GM19463 (cell line): Measurements from ENCODE around the gene FAM135A.

ENCODE experiments used
- ATAC-seq: cut with Tn5 transposase; IDR thresholded peaks from one replicate; pipeline ENCODE4 v1.9.1; 2021; ENCODE audit warnings: mild to moderate bottlenecking, moderate library complexity; ENCODE audit not compliant: unreplicated experiment

FAM135A gene

GRCh38 chr6:70413114-70413991 is at the start of gene FAM135A:
Gene FAM135A, plus strand, starts transcription at chr6:70413508. Its CDS starts 14,835 bp downstream, at chr6:70428343.
- peak; percentile 82 for ATAC-seq

DNA sequence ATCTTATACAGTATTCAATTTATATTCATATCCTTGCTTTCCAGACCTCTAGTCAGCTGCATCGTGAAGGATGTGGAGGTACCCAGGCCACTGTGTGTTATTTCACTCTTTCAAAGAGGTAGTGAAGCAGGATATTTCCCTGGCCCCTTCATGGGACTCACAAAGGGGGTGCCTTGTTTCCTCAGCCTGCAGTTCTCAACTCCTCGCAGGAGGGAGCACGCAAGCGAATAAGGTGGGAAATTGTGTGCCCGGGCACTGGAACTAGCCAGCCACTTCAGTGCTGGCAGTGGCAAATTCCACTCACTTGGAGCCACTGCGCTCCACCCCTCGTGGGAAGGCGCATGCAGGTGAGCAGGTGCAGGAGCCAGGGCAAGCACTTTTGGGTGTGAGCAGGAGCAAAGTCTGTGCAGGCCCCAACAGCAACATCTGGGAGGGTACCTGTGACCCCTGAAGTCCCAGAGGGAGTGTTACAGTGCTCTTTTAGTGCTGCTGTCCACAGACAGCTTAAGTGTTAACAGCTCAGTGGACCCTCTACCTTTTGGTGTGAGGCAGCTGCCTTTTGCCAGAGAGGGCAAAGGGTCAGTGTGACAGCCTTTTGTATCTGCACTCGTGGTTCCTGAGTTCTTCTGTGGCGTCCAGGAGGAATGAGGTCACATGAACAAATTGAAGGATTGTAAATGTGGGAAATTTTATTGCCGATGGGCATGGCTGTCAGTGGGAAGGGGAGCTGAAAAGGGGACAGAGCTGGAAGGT is 49.4 kb upstream of the FAM135A start:
- no peak for ATAC-seq

- peak; percentile 81 for ATAC-seq
These were observed 43.9 kb upstream of the FAM135A start for GRCh38 chr6:70369332-70369950.

DNA sequence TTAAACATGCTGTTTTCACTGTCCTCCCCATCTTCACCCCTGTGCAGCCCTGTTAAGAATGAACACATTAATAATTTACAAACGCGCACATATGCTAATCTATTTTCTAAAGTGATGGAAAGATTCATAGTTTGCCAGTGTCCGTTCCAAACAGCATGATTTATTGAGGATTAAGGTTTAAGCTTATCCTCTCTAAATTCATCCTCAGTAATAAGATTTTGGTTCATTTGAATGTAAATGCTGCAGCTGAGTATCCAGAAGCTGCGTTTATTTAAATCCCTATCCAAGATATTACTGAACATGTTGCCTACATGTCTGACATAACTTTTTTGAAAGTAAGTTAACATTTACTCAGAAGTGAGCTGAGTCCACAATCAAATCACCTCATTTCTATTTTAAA is 42.8 kb upstream of the FAM135A start:
- ATAC-seq: no peak

GRCh38 chr6:70371454-70372105 is 41.7 kb upstream of the FAM135A start:
- ATAC-seq: peak; percentile 37

GRCh38 chr6:70375166-70375565 is 38.1 kb upstream of the FAM135A start:
- no peak for ATAC-seq

GRCh38 chr6:70375882-70376281 is 37.4 kb upstream of the FAM135A start:
- ATAC-seq: no peak

GRCh38 chr6:70376628-70377027 is 36.7 kb upstream of the FAM135A start:
- no peak for ATAC-seq

DNA sequence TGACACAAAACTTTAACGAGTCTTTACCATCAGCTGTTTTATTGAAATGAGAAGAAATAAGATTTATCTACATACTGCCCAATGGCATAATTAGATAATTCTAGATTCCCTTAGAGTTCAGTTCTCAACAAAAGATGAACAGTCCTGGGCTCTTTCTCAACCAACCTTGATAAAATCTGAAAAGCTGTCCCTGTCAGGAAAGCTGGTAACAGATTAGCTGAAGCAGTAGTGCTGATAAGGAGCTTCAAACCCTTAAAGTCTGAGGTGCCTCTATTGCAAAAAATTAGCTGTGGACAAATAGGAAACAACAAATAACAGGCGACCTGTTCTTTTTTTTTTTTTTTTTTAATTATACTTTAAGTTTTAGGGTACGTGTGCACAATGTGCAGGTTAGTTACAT is 35.9 kb upstream of the FAM135A start:
- no peak for ATAC-seq

DNA sequence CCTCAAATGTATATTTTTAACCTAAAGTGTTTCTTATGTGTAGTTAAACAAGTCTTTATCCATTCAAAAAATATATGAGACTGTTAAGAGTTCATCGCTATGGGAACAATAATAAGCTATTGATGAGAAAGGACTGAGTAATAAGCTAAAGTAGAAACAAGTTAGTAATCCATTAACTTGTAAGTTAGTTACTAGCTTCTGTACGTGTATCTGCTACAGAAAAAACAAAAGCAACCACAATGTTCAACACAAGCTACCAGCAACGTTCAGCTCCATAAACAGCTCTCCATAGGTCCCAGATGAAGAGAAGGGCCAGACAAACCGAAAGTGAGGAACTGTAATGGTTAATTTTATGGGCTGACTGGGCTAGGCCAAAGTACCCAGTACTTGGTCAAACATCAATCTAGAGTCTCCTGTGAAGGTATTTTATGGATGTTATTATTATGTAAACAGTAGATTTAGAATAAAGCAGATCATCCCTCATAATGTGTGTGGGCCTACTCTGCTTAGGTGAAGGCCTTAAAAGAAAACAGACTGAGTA is 33.8 kb upstream of the FAM135A start:
- peak; percentile 32 for ATAC-seq

DNA sequence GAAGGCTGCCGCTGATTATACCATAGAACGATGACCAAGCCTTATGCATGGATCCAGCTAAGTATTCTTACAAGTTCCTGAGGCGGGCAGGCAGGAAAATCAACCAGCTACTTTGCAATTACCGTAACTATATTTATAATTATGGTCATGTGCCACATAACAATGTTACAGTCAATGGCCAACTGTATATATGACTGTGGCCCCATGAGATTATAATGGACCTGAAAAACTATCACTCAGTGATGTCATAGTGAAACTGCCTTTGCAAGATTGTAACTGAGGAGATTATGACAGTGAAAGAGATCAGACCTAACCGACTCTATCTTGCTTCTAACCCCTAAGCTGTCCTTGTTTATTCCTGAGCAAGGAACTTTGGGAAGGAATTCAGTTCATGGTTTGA is 33.1 kb upstream of the FAM135A start:
- ATAC-seq: peak; percentile 93

DNA sequence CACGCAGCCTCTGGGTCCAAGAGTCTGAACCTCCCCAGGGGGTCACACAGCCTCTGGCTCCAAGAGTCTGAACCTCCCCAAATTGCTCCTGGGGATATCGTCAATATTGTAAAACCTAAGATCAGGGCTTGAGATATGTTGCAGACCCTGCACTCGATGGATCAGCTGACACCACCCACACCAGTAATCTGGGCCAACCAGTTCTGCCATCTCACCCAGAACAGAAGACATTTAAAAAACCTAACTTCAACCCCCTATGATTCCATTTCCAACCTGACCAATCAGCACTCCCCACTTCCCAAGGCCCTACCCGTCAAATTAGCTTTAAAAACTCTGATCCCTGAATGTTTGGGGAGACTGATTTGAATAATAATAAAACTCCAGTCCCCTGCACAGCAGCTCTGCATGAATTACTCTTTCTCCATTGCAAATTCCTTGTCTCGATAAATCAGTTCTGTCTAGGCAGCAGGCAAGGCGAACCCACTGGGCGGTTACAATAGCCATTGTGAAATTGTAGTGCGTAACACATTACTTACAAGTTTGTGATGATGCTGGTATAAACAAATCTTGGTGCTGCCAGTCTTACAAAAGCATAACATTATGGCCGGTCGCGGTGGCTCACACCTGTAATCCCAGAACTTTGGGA is 32.4 kb upstream of the FAM135A start:
- no peak for ATAC-seq

DNA sequence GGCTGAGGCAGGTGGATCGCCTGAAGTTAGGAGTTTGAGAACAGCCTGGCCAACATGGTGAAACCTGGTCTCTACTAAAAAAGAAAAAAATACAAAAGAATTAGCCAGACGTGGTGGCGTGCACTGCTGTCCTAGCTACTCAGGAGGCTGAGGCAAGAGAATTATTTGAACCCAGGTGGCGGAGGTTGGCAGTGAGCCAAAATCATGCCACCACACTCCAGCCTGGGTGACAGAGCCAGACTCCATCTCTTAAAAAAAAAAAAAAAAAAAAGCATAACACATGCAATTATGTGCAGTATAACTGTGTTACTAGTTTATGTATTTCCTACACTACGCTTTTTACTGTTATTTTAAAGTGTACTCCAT is 31.9 kb upstream of the FAM135A start:
- no peak for ATAC-seq

GRCh38 chr6:70385901-70386300 is 27.4 kb upstream of the FAM135A start:
- no peak for ATAC-seq

DNA sequence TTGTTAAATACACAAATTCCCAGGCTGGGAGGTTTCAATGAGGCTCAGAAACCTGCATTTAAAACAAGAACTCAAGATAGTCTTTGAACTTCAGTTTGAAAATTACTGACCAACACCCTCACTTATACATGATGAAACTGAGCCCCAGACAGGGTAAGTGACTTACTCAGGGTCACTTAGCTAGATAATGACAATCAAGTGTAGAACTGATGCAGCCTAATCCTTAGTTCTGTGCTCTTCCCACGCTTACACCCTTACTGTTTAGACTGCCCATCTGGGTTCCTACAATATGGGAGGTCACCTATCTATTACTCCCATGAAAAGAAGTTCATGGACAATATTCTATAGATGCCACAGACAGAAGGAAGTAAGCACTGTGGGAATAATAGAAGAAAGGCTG is 24.5 kb upstream of the FAM135A start:
- ATAC-seq: no peak

- no peak for ATAC-seq
These were observed 24.0 kb upstream of the FAM135A start for GRCh38 chr6:70389261-70389660.

- ATAC-seq: no peak
These were observed 23.2 kb upstream of the FAM135A start for GRCh38 chr6:70390067-70390466.

DNA sequence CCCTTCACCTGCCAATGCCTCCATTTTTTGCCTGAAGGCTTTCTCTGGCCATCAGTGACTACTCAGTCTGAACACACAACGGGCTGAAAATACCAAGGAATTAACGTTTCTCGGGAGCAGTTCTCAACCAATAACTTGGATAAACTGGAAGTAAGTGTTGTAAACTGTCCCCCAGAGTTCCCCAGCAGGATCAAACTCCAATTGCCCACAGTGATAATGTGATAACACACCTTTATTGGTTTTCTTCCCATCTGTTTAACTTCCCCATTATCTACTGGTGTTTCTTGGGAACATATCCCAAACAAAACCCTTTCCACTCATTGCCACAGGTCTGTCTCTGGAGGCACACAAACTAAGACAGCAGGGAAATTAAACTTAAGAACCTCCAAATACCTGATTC is 21.8 kb upstream of the FAM135A start:
- no peak for ATAC-seq

- no peak for ATAC-seq
These were observed 18.6 kb upstream of the FAM135A start for GRCh38 chr6:70394518-70395300.

DNA sequence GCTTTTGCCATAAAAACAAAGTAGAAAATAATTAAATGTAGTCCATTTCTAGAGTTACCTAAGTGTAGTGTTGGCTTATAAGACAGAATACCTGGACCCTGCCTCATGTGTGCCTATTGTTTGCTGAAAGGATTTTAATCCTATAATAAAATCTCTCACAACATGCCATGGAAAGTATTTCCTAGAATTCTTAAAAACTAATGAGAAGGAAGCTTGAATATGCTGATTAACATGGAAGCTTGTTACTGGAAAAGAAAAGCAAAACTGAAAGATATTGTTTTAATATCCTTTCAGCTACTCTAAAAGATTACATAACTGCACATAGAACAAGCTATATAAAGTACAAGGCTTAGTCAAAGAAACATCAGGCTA is 18.0 kb upstream of the FAM135A start:
- ATAC-seq: no peak
